A673 (cell line): ENCODE measurements around the gene HOXB9.

Experiments used
- CTCF ChIP-seq: fragments of 300-800, 200-600 bp; sonication (generic); conservative IDR thresholded peaks from 2 replicates; pipeline ENCODE4 v1.5.1; 2017; ENCODE audit warnings: low read depth, mild to moderate bottlenecking, antibody characterized with exemption, low read length, moderate library complexity, mixed read lengths
- EZH2 ChIP-seq: fragments of 200-600 bp; sonication (generic); IDR thresholded peaks from 2 replicates; pipeline ENCODE4 v1.6.1; 2017; ENCODE audit warnings: borderline replicate concordance, low read depth, mild to moderate bottlenecking, mixed read lengths, antibody characterized with exemption, low read length; ENCODE audit not compliant: poor library complexity, severe bottlenecking

- TF ChIP-seq CTCF (peak; percentile 60), EZH2 (no peak)
These were observed 37.2 kb upstream of the HOXB9 start for GRCh38 chr17:48663134-48663924.
